ENCODE measurements around the gene IFNK.

- no peak for TF ChIP-seq CTCF (IDR thresholded peaks at IDR 0.05; ENCODE audit: poor library complexity)
- no peak for TF ChIP-seq EZH2 (IDR thresholded peaks at IDR 0.05; ENCODE audit: borderline replicate concordance)
- no peak for TF ChIP-seq EZH2phosphoT487 (IDR thresholded peaks at IDR 0.05; ENCODE audit: low read depth, severe bottlenecking, unreplicated experiment)
Observed at GRCh38 chr9:27514551-27514950, 9.5 kb upstream of the IFNK start.

Data from hepatocyte (in vitro differentiated cells).